BE2C (cell line): ENCODE data around the gene OR11H6. TPM values are rescaled to one million over a fixed set of nuclear protein-coding genes. Genes with fewer than 3 reads are reported as not detected.
"Not testable (repeated sequence)": the region's sequence is repeated elsewhere in the genome, so short reads cannot be mapped to it uniquely, and the experiment has no call there.

Source experiments
- DNase-seq: peaks from one replicate; pipeline ENCODE4 v3.0.0-alpha.2; 2020
- H3K27me3 ChIP-seq: fragments of 250-450 bp; sonication (Bioruptor Pico); 2 replicates; pipeline ENCODE4 v1.5.1; 2020; ENCODE audit warnings: mild to moderate bottlenecking
- H3K36me3 ChIP-seq: fragments of 250-450 bp; sonication (Bioruptor Pico); 2 replicates; pipeline ENCODE4 v1.5.1; 2020; ENCODE audit warnings: mild to moderate bottlenecking
- H3K4me1 ChIP-seq: fragments of 250-450 bp; sonication (Bioruptor Pico); 2 replicates; pipeline ENCODE4 v1.5.1; 2020
- H3K4me3 ChIP-seq: 2 replicates; pipeline ENCODE4 v1.5.1; 2011; ENCODE audit warnings: low read depth, low read length
- H3K9me3 ChIP-seq: fragments of 250-450 bp; sonication (Bioruptor Pico); 2 replicates; pipeline ENCODE4 v1.5.1; 2020
- polyA plus RNA-seq: library from polyadenylated mRNA; unstranded; fragments of >200 nt; gene quantifications from one replicate; pipeline ENCODE4 v1.2.1, GENCODE V29; 2012; ENCODE audit warnings: low read depth, missing spikeins; ENCODE audit not compliant: insufficient read length, insufficient read depth
- TF ChIP-seq, protein P1 (sequence below): IDR thresholded peaks from 2 replicates; pipeline ENCODE4 v1.5.1; 2012; ENCODE audit warnings: mild to moderate bottlenecking, low read depth, low read length

Gene OR11H6, protein sequence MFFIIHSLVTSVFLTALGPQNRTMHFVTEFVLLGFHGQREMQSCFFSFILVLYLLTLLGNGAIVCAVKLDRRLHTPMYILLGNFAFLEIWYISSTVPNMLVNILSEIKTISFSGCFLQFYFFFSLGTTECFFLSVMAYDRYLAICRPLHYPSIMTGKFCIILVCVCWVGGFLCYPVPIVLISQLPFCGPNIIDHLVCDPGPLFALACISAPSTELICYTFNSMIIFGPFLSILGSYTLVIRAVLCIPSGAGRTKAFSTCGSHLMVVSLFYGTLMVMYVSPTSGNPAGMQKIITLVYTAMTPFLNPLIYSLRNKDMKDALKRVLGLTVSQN
- polyA plus RNA-seq, result not detected

DNA sequence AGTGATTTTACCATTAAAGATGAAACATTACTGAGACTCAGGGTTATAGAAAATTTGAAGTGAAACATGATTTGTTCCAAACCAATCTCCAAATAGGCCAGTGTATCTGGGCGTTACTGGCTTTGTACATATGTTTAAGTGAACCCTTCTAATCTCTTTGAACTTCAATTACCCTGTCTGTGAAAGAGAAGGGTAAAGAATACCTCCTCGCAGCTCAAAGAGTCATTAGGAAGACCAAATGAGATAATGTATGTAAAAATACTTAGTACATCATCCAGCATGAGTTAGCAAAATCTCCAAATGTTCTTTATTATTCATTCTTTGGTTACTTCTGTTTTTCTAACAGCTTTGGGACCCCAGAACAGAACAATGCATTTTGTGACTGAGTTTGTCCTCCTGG lies at the start of gene OR11H6:
Gene OR11H6, plus strand, starts transcription at position 301 of the 400 bp plus-strand sequence. Its CDS starts 0 bp downstream, at position 301.
- no peaks in the 10 kb centered on the region for H3K9me3 ChIP-seq
- TF ChIP-seq, protein P1, sequence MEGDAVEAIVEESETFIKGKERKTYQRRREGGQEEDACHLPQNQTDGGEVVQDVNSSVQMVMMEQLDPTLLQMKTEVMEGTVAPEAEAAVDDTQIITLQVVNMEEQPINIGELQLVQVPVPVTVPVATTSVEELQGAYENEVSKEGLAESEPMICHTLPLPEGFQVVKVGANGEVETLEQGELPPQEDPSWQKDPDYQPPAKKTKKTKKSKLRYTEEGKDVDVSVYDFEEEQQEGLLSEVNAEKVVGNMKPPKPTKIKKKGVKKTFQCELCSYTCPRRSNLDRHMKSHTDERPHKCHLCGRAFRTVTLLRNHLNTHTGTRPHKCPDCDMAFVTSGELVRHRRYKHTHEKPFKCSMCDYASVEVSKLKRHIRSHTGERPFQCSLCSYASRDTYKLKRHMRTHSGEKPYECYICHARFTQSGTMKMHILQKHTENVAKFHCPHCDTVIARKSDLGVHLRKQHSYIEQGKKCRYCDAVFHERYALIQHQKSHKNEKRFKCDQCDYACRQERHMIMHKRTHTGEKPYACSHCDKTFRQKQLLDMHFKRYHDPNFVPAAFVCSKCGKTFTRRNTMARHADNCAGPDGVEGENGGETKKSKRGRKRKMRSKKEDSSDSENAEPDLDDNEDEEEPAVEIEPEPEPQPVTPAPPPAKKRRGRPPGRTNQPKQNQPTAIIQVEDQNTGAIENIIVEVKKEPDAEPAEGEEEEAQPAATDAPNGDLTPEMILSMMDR, result no peak

GRCh38 chr14:20174205-20174604 lies 49.3 kb upstream of the OR11H6 start:
- not testable (repeated sequence) for H3K9me3 ChIP-seq, H3K4me3 ChIP-seq, DNase-seq, H3K36me3 ChIP-seq, H3K27me3 ChIP-seq, H3K4me1 ChIP-seq

More for the DNA sequence above, at the start of gene OR11H6:
- no peaks in the 10 kb centered on the region for H3K4me1 ChIP-seq
- no peaks in the 10 kb centered on the region for H3K27me3 ChIP-seq
- no peak for DNase-seq
- H3K36me3 ChIP-seq, result no peaks in the 10 kb centered on the region
- H3K4me3 ChIP-seq, result no peak within 1 kb of the TSS

GRCh38 chr14:20176330-20176729 lies 47.2 kb upstream of the OR11H6 start:
- H3K36me3 ChIP-seq, result no peaks in the 10 kb centered on the region
- no peaks in the 10 kb centered on the region; the same call in 1 of the 2 replicates for H3K9me3 ChIP-seq
- TF ChIP-seq, protein P1, result no peak
- H3K4me1 ChIP-seq, result no peaks in the 10 kb centered on the region
- H3K27me3 ChIP-seq, result no peaks in the 10 kb centered on the region
- H3K4me3 ChIP-seq, result no peak overlapping the region
- no peak for DNase-seq

- no peaks in the 10 kb centered on the region for H3K36me3 ChIP-seq
Observed at GRCh38 chr14:20177433-20177974, 46.0 kb upstream of the OR11H6 start.

GRCh38 chr14:20179218-20179617 lies 44.3 kb upstream of the OR11H6 start:
- H3K4me3 ChIP-seq, result no peak overlapping the region
- TF ChIP-seq, protein P1, result no peak

More at GRCh38 chr14:20177433-20177974, 46.0 kb upstream of the OR11H6 start:
- no peak overlapping the region for H3K4me3 ChIP-seq
- no peaks in the 10 kb centered on the region; the same call in 1 of the 2 replicates for H3K9me3 ChIP-seq
- no peaks in the 10 kb centered on the region for H3K27me3 ChIP-seq
- no peak for DNase-seq
- H3K4me1 ChIP-seq, result no peaks in the 10 kb centered on the region
- TF ChIP-seq, protein P1, result no peak

GRCh38 chr14:20179880-20180279 lies 43.6 kb upstream of the OR11H6 start:
- Histone ChIP-seq H3K4me1 (no peaks in the 10 kb centered on the region), H3K4me3 (no peak overlapping the region), H3K27me3 (no peaks in the 10 kb centered on the region), H3K9me3 (no peaks in the 10 kb centered on the region; the same call in 1 of the 2 replicates), H3K36me3 (no peaks in the 10 kb centered on the region)
- no peak for DNase-seq
- TF ChIP-seq, protein P1, result no peak

More at GRCh38 chr14:20179218-20179617, 44.3 kb upstream of the OR11H6 start:
- DNase-seq, result no peak
- Histone ChIP-seq H3K36me3 (no peaks in the 10 kb centered on the region), H3K4me1 (no peaks in the 10 kb centered on the region), H3K27me3 (no peaks in the 10 kb centered on the region), H3K9me3 (no peaks in the 10 kb centered on the region; the same call in 1 of the 2 replicates)
